Measurements from ENCODE around the gene METTL9.
"Not testable (repeated sequence)": the region's sequence is repeated elsewhere in the genome, so short reads cannot be mapped to it uniquely, and the experiment has no call there.

METTL9 gene

GRCh38 chr16:21646091-21646490 lies 46.7 kb downstream of the METTL9 start:
- H3K4me3 Mint-ChIP-seq, result peak overlapping the region; percentile 30
- H3K36me3 Mint-ChIP-seq (ENCODE audit: low read depth), result peaks cover 4% of the 10 kb centered on the region
- peaks cover 37% of the 10 kb centered on the region for H3K4me1 Mint-ChIP-seq (ENCODE audit: low read depth)
- H3K27ac Mint-ChIP-seq, result peak overlapping the region; percentile 76
- peaks cover 5% of the 10 kb centered on the region for H3K27me3 Mint-ChIP-seq (ENCODE audit: low read depth)
- no peaks in the 10 kb centered on the region for H3K9me3 Mint-ChIP-seq

- peak overlapping the region; percentile 68 for H3K4me3 Mint-ChIP-seq
These were observed 47.6 kb downstream of the METTL9 start for GRCh38 chr16:21646721-21647561.

DNA sequence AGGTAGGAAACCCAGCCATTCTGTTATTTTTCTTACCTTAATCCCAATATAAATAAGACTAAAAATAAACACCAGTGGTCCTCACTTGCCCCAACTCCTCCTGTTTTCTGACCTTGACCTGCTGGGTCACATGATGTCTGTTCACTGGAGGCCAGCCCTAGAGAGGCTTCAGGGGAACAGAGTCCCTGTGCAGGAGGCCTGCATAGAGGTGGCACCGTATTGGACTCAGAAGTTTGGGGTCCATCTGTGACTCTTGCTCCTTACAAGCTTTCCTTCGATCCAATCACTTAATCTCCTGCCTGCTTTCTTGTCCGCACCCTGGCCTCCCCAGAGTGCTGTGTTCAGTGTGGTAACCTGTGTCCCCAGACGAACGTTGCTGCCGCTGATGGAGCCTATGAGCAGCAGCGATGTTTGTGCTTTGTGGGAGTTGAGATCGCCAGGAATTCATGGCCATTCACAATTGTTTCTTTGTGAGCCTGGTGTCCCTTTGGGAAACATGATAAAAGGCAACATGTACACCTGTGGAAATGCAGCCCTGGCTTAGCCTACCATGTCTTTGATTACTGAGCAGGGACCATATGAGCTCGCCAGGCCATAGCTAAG lies 48.3 kb downstream of the METTL9 start:
- H3K27me3 Mint-ChIP-seq (ENCODE audit: low read depth), result peaks cover 5% of the 10 kb centered on the region
- H3K9me3 Mint-ChIP-seq, result no peaks in the 10 kb centered on the region
- H3K4me3 Mint-ChIP-seq, result peak overlapping the region; percentile 42
- H3K36me3 Mint-ChIP-seq (ENCODE audit: low read depth), result peaks cover 6% of the 10 kb centered on the region
- peaks cover 37% of the 10 kb centered on the region for H3K4me1 Mint-ChIP-seq (ENCODE audit: low read depth)
- peak overlapping the region; percentile 75 for H3K27ac Mint-ChIP-seq

More at GRCh38 chr16:21646721-21647561, 47.6 kb downstream of the METTL9 start:
- Mint-ChIP-seq H3K4me1 (ENCODE audit: low read depth) (peaks cover 37% of the 10 kb centered on the region), H3K36me3 (ENCODE audit: low read depth) (peaks cover 4% of the 10 kb centered on the region), H3K27ac (peak overlapping the region; percentile 88), H3K27me3 (ENCODE audit: low read depth) (peaks cover 5% of the 10 kb centered on the region), H3K9me3 (no peaks in the 10 kb centered on the region)

- not testable (repeated sequence) for H3K4me3 Mint-ChIP-seq; H3K36me3 Mint-ChIP-seq (ENCODE audit: low read depth); H3K27ac Mint-ChIP-seq; H3K27me3 Mint-ChIP-seq (ENCODE audit: low read depth); H3K9me3 Mint-ChIP-seq
- peaks cover 33% of the 10 kb centered on the region for H3K4me1 Mint-ChIP-seq (ENCODE audit: low read depth)
These were observed 50.5 kb downstream of the METTL9 start for GRCh38 chr16:21649826-21650406.

DNA sequence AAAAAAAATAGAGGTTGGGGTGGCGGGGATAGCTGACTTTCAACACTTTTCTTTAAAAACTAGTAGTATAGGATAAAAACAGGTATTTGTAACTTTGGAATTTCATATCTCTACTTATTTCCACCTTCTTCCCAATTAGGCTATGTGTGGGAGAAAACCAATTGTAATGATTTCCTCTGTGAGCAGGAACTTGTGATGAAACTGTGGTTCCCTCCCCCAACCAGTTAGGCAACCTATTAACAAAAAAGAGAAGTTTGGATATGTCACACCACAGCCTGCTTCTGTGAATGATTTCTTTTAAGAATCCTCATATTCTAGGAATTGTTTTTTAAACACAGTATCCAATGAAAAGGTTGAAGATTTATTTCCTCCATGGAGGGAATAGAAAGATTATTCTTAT lies 51.1 kb downstream of the METTL9 start:
- Mint-ChIP-seq H3K27ac (no peak overlapping the region), H3K27me3 (ENCODE audit: low read depth) (no peaks in the 10 kb centered on the region), H3K4me1 (ENCODE audit: low read depth) (peaks cover 28% of the 10 kb centered on the region), H3K36me3 (ENCODE audit: low read depth) (peaks cover 11% of the 10 kb centered on the region), H3K4me3 (no peak overlapping the region), H3K9me3 (no peaks in the 10 kb centered on the region)

GRCh38 chr16:21651515-21651914 lies 52.1 kb downstream of the METTL9 start:
- Mint-ChIP-seq H3K36me3 (ENCODE audit: low read depth) (peaks cover 16% of the 10 kb centered on the region), H3K27ac (no peak overlapping the region), H3K27me3 (ENCODE audit: low read depth) (no peaks in the 10 kb centered on the region), H3K4me1 (ENCODE audit: low read depth) (peaks cover 21% of the 10 kb centered on the region), H3K4me3 (no peak overlapping the region), H3K9me3 (no peaks in the 10 kb centered on the region)

DNA sequence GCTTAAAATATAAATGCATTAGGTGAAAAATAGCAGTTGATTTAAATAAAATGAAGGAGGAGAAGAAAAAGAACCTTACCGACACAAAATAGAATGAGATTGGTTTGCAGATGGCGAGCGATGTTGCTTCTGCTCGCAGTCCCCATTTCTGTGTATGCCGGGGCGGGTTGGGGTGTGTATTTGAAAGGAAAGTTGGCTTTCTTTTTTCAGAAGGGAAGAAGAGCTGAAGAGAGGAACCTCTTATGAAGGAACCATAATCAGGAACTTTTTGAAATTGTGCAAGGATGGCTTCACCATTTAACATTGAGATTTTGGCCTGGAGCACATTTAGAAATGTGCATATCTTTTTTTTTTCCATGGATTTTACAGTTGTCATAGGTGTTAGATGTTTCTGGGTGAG lies 53.1 kb downstream of the METTL9 start, which contains the start of gene IGSF6:
TSS of gene IGSF6 (minus strand) at position 156 of the 400 bp plus-strand sequence. CDS start at position 146, 10 bp downstream.
- H3K27me3 Mint-ChIP-seq (ENCODE audit: low read depth), result no peaks in the 10 kb centered on the region
- peaks cover 13% of the 10 kb centered on the region for H3K36me3 Mint-ChIP-seq (ENCODE audit: low read depth)
- H3K27ac Mint-ChIP-seq, result no peak within 1 kb of the TSS
- H3K9me3 Mint-ChIP-seq, result no peaks in the 10 kb centered on the region
- peaks cover 24% of the 10 kb centered on the region for H3K4me1 Mint-ChIP-seq (ENCODE audit: low read depth)
- H3K4me3 Mint-ChIP-seq, result no peak within 1 kb of the TSS

- Mint-ChIP-seq H3K27ac (no peak overlapping the region), H3K4me3 (no peak overlapping the region), H3K36me3 (ENCODE audit: low read depth) (peaks cover 13% of the 10 kb centered on the region), H3K27me3 (ENCODE audit: low read depth) (no peaks in the 10 kb centered on the region), H3K4me1 (ENCODE audit: low read depth) (peaks cover 23% of the 10 kb centered on the region), H3K9me3 (no peaks in the 10 kb centered on the region)
These were observed 54.2 kb downstream of the METTL9 start for GRCh38 chr16:21653571-21653970.

- H3K27me3 Mint-ChIP-seq (ENCODE audit: low read depth), result no peaks in the 10 kb centered on the region
- peaks cover 22% of the 10 kb centered on the region for H3K4me1 Mint-ChIP-seq (ENCODE audit: low read depth)
- H3K4me3 Mint-ChIP-seq, result no peak overlapping the region
- H3K27ac Mint-ChIP-seq, result no peak overlapping the region
- H3K36me3 Mint-ChIP-seq (ENCODE audit: low read depth), result peaks cover 13% of the 10 kb centered on the region
- no peaks in the 10 kb centered on the region for H3K9me3 Mint-ChIP-seq
These were observed 55.1 kb downstream of the METTL9 start for GRCh38 chr16:21654466-21654865.

GRCh38 chr16:21654881-21655280 lies 55.5 kb downstream of the METTL9 start:
- Mint-ChIP-seq H3K4me3 (no peak overlapping the region), H3K36me3 (ENCODE audit: low read depth) (peaks cover 13% of the 10 kb centered on the region), H3K9me3 (no peaks in the 10 kb centered on the region), H3K4me1 (ENCODE audit: low read depth) (peaks cover 22% of the 10 kb centered on the region), H3K27me3 (ENCODE audit: low read depth) (no peaks in the 10 kb centered on the region), H3K27ac (no peak overlapping the region)

DNA sequence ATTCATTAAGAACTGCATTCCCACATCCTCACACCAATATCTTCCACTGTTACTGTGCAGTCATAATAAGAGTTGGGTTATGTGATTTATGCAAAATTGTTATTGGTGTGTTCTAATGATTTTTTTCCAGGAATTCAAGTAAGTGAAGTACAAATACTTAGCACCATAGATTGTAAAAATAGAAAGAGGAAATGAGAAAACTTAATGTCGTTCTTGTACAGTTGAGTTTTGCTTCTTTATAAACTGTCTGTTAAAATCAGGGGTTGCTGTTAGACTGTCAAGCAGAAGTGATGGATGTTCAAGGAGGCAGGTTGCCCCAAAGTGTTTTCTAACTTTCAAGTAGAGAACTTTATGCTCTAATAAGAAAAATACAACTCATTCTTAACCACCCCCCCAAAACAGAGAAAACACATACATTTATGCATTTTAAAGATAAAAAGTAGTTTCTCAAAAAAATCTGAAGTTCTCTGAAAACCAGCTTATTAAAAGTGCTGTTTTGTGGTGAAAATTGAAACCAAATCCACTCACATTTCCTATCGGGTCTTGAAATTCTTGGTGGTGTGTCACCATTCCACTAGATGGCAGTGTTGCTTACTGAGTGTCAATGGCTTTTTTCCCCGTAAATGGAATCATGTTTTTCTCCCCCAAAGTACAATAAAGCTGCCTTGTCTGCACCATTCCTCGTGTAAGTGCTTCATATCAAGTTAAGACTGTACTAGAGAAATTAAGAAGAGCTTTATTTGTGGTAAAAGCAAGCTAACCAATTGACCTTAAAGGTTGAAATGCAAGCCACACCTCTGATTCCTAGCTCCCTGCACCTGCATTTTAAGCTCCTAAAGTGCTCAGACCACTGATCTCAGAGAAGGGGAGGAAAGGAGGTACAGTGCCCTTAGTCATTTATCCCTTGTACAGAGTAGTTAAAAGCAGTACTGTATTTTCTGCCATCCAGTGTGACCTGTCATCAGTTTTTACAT lies 57.7 kb downstream of the METTL9 start:
- peak overlapping the region; percentile 47 for H3K27ac Mint-ChIP-seq
- peaks cover 29% of the 10 kb centered on the region for H3K4me1 Mint-ChIP-seq (ENCODE audit: low read depth)
- H3K9me3 Mint-ChIP-seq, result no peaks in the 10 kb centered on the region
- H3K36me3 Mint-ChIP-seq (ENCODE audit: low read depth), result peaks cover 13% of the 10 kb centered on the region
- no peaks in the 10 kb centered on the region for H3K27me3 Mint-ChIP-seq (ENCODE audit: low read depth)
- no peak overlapping the region for H3K4me3 Mint-ChIP-seq

DNA sequence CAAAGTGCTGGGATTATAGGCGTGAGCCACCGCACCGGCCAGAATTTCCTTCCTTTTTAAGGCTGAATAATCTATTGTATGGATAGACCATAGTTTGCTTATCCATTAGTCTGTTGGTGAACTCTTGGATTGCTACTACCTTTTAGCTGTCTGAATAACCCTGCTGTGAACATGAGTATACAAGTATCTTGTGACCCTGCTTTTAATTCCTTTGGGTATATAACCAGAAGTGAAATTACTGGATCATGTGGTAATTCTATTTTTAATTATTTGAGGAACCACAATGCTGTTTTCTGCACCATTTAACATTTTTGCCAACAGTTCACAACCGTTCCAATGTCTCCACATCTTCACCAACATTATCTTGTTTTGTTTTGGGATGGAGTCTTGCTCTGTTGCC lies 59.7 kb downstream of the METTL9 start:
- Mint-ChIP-seq H3K9me3 (no peaks in the 10 kb centered on the region), H3K36me3 (ENCODE audit: low read depth) (peaks cover 10% of the 10 kb centered on the region), H3K4me3 (no peak overlapping the region), H3K27me3 (ENCODE audit: low read depth) (peaks cover 16% of the 10 kb centered on the region), H3K27ac (no peak overlapping the region), H3K4me1 (ENCODE audit: low read depth) (peaks cover 26% of the 10 kb centered on the region)

DNA sequence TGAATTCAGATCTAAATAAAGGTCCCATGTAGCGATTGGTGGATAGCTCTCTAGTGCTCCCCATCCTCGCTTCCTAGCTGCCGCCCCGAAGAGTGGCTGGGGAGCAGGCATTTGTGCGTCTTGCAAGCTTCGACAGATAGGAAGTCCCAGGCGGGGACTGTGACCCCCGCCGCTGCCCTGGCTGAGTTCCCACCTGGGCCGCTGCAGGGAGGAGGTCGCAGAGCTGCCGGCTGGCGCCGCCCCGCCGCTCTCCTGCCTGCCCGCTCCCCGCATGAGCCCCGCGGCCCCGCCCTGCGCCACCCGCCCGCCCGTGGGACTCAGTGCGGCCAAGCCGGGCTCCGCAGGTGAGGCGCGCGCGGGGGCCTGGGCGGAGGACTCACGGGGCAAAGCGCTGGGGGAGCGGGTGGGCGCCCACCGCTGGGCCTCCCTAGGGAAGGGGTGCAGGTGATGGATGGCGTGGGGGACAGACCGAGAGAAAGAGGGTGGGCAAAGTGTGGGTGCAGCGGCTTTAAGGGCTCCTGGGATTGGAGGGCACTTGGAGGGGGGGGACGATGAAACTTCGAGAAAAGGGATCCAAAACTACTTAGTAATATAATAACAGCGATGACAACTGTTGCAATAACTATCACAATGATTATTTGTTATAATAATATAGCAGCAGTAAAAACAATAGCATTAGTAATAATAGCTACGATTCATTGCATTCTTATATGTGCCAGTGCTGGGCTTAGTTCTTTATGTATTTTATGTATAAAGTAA lies 64.7 kb downstream of the METTL9 start, which contains the start of gene OTOA:
TSS of gene OTOA (plus strand) at position 80 of the 759 bp plus-strand sequence. CDS start 14,547 bp downstream, outside the sequence.
- H3K9me3 Mint-ChIP-seq, result no peaks in the 10 kb centered on the region
- peaks cover 10% of the 10 kb centered on the region for H3K4me1 Mint-ChIP-seq (ENCODE audit: low read depth)
- H3K27ac Mint-ChIP-seq, result no peak within 1 kb of the TSS
- peak within 1 kb of the TSS; percentile 54 for H3K4me3 Mint-ChIP-seq
- peaks cover 33% of the 10 kb centered on the region for H3K27me3 Mint-ChIP-seq (ENCODE audit: low read depth)
- no peaks in the 10 kb centered on the region for H3K36me3 Mint-ChIP-seq (ENCODE audit: low read depth)
